A673 (cell line): ENCODE results near the gene TCERG1L.

Source experiments
- EZH2 ChIP-seq: fragments of 200-600 bp; sonication (generic); IDR thresholded peaks from 2 replicates; pipeline ENCODE4 v1.6.1; 2017; ENCODE audit warnings: borderline replicate concordance, low read depth, mild to moderate bottlenecking, mixed read lengths, antibody characterized with exemption, low read length; ENCODE audit not compliant: poor library complexity, severe bottlenecking
- TF ChIP-seq, protein P1 (sequence below): fragments of 300-800, 200-600 bp; sonication (generic); conservative IDR thresholded peaks from 2 replicates; pipeline ENCODE4 v1.5.1; 2017; ENCODE audit warnings: low read depth, mild to moderate bottlenecking, antibody characterized with exemption, low read length, moderate library complexity, mixed read lengths

- TF ChIP-seq, protein P1, sequence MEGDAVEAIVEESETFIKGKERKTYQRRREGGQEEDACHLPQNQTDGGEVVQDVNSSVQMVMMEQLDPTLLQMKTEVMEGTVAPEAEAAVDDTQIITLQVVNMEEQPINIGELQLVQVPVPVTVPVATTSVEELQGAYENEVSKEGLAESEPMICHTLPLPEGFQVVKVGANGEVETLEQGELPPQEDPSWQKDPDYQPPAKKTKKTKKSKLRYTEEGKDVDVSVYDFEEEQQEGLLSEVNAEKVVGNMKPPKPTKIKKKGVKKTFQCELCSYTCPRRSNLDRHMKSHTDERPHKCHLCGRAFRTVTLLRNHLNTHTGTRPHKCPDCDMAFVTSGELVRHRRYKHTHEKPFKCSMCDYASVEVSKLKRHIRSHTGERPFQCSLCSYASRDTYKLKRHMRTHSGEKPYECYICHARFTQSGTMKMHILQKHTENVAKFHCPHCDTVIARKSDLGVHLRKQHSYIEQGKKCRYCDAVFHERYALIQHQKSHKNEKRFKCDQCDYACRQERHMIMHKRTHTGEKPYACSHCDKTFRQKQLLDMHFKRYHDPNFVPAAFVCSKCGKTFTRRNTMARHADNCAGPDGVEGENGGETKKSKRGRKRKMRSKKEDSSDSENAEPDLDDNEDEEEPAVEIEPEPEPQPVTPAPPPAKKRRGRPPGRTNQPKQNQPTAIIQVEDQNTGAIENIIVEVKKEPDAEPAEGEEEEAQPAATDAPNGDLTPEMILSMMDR, result no peak
- no peak for TF ChIP-seq EZH2
Measured at GRCh38 chr10:131116216-131116990, 195.1 kb downstream of the TCERG1L start.
